Measurements from ENCODE around the gene TUBA8.

- no peak for TF ChIP-seq CREB5 (CRISPR knock-in tag; IDR thresholded peaks at IDR 0.05; ENCODE audit: low read depth)
- TF ChIP-seq CSRNP3 (CRISPR knock-in tag; IDR thresholded peaks at IDR 0.05) = no peak
- no peak for TF ChIP-seq BACH2 (CRISPR knock-in tag; IDR thresholded peaks at IDR 0.05; ENCODE audit: borderline replicate concordance)
- no peak for TF ChIP-seq ZFP30 (CRISPR knock-in tag; IDR thresholded peaks at IDR 0.05)
- no peak for TF ChIP-seq ZC3H10 (CRISPR knock-in tag; IDR thresholded peaks at IDR 0.05)
- no peak for TF ChIP-seq ZFP3 (CRISPR knock-in tag; IDR thresholded peaks at IDR 0.05)
- TF ChIP-seq, protein P1, sequence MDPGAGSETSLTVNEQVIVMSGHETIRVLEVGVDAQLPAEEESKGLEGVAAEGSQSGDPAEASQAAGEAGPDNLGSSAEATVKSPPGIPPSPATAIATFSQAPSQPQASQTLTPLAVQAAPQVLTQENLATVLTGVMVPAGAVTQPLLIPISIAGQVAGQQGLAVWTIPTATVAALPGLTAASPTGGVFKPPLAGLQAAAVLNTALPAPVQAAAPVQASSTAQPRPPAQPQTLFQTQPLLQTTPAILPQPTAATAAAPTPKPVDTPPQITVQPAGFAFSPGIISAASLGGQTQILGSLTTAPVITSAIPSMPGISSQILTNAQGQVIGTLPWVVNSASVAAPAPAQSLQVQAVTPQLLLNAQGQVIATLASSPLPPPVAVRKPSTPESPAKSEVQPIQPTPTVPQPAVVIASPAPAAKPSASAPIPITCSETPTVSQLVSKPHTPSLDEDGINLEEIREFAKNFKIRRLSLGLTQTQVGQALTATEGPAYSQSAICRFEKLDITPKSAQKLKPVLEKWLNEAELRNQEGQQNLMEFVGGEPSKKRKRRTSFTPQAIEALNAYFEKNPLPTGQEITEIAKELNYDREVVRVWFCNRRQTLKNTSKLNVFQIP (CRISPR knock-in tag; IDR thresholded peaks at IDR 0.05; ENCODE audit: borderline replicate concordance, low read depth) = no peak
- TF ChIP-seq, protein P2, sequence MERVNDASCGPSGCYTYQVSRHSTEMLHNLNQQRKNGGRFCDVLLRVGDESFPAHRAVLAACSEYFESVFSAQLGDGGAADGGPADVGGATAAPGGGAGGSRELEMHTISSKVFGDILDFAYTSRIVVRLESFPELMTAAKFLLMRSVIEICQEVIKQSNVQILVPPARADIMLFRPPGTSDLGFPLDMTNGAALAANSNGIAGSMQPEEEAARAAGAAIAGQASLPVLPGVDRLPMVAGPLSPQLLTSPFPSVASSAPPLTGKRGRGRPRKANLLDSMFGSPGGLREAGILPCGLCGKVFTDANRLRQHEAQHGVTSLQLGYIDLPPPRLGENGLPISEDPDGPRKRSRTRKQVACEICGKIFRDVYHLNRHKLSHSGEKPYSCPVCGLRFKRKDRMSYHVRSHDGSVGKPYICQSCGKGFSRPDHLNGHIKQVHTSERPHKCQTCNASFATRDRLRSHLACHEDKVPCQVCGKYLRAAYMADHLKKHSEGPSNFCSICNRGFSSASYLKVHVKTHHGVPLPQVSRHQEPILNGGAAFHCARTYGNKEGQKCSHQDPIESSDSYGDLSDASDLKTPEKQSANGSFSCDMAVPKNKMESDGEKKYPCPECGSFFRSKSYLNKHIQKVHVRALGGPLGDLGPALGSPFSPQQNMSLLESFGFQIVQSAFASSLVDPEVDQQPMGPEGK (CRISPR knock-in tag; IDR thresholded peaks at IDR 0.05; ENCODE audit: borderline replicate concordance) = no peak
- TF ChIP-seq TSHZ2 (CRISPR knock-in tag; IDR thresholded peaks at IDR 0.05) = no peak
These were observed 45.4 kb upstream of the TUBA8 start for GRCh38 chr22:18065256-18065655.
